DOHH2 (cell line): ENCODE results near the gene MPDZ.

Experiments used
- EZH2phosphoT487 ChIP-seq: fragments of 200-600 bp; sonication (generic); IDR thresholded peaks from 2 replicates; pipeline ENCODE4 v1.6.1; 2017; ENCODE audit warnings: borderline replicate concordance, mild to moderate bottlenecking, antibody characterized with exemption, low read length, moderate library complexity, mixed read lengths
- TF ChIP-seq, protein P1 (sequence below): fragments of 200-600 bp; sonication (generic); IDR thresholded peaks from one replicate; pipeline ENCODE4 v1.5.1; 2014; ENCODE audit warnings: antibody characterized with exemption, mild to moderate bottlenecking, low read depth, low read length; ENCODE audit not compliant: poor library complexity, severe bottlenecking

DNA sequence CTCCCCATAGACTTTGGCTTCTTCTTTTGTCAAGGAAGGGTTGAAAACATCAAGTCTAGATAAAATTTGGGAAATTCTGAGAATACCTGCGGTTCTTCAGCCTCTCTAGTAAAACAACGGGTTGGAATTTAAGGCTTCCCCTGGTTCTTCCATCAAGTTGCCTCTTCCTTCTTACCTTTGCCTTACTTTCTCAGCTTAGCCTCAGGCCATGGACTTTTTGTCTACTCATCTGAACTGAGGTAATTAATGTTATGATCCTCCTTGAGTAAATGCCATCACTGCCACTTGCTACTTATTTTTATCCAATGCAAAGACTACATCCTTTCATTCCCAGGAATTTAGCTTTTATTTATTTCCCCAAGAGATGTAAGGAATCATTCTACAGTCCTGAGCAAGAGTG, 184.4 kb downstream of the MPDZ start:
- TF ChIP-seq EZH2phosphoT487 = no peak
- TF ChIP-seq, protein P1, sequence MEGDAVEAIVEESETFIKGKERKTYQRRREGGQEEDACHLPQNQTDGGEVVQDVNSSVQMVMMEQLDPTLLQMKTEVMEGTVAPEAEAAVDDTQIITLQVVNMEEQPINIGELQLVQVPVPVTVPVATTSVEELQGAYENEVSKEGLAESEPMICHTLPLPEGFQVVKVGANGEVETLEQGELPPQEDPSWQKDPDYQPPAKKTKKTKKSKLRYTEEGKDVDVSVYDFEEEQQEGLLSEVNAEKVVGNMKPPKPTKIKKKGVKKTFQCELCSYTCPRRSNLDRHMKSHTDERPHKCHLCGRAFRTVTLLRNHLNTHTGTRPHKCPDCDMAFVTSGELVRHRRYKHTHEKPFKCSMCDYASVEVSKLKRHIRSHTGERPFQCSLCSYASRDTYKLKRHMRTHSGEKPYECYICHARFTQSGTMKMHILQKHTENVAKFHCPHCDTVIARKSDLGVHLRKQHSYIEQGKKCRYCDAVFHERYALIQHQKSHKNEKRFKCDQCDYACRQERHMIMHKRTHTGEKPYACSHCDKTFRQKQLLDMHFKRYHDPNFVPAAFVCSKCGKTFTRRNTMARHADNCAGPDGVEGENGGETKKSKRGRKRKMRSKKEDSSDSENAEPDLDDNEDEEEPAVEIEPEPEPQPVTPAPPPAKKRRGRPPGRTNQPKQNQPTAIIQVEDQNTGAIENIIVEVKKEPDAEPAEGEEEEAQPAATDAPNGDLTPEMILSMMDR = no peak
